GM20431 (cell line): ENCODE measurements around the gene HOXD13.

ENCODE experiments used
- in situ Hi-C: fragments of 300-500 bp; cut with MseI, MboI; formaldehyde crosslinking; loops from one replicate; pipeline ENCODE4 v1.15.0; 2020; ENCODE audit warnings: low sequenced_read_pairs; ENCODE audit not compliant: unreplicated experiment

The HOXD13 gene

GRCh38 chr2:176102309-176102866 lies 9.9 kb downstream of the HOXD13 start:
- in situ Hi-C loops, result no loop called here

- in situ Hi-C loops, result no loop called here
Measured at GRCh38 chr2:176103194-176103593, 10.7 kb downstream of the HOXD13 start.

DNA sequence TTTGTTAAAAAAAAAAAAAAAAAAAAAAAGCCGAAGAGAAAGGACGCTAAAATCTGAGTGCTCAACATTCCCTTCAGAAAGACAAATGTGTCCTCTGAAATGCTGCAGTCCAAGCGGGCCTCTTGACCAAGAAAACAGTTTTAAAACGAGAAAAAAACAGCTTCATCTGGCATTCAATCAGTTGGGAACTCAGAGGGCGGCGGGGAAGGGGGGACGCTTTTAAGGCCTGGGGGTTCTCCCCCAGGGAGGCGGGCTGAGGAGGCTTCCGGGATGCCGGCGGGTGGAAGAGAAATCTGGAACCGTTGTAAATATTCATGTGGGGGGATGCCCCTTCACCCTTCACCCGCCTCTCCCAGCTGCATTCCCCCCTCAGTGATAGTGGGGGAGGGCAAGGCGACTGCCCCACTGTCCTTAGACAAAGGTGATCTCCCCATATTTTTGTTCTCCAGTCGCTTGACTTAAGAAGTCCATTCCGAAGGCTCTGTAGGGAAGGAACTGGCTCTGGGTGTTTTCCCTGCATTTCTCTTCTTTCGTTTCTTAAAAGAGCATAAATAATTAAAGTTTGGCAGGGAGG lies 11.3 kb downstream of the HOXD13 start:
- in situ Hi-C loops, result no loop called here

GRCh38 chr2:176104316-176105077 lies 12.0 kb downstream of the HOXD13 start:
- in situ Hi-C loops, result no loop called here

GRCh38 chr2:176105078-176105729 lies 12.7 kb downstream of the HOXD13 start:
- in situ Hi-C loops, result no loop called here

DNA sequence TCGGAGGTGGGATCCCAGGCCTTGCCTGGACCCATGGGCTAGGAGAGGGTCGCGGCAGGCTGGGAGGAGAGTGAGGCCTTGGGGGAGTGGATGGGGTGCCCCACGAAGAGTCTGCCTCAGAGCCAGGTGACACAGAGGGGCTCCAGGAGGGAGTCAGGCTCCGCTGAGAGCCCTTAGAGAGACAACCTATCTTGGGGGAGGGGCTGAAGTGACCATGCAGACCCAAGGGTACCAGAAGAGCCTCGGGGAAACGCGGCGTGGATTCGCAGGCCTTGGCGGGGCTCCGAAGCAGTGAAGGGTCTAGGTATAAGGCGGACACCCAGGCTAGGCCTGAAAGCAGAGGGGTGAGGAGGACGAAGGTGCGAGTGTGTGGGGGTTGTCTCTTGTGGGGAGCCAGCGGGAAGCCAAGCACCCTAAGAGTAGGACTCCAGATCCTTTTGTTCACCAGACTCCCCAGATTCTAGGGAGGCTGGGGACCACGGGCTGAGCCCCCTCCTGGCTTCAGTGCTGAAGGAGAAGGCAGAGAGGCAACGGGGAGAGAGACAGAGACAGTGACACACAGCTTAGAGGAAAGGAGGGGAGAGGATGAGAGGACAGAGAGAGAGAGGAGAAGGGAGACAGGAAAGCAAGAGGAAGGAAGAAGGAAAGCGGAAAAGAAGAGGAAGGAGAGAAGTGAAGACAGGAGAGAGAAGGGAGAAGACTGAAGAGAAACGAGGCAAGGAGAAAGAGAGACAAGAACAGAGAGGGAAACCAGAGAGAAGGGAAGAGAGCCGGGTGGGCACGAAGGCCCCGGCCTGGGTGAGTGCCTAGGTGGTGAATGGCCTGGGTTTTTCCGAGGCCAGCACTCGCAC lies 13.4 kb downstream of the HOXD13 start:
- in situ Hi-C loops, result no loop called here

DNA sequence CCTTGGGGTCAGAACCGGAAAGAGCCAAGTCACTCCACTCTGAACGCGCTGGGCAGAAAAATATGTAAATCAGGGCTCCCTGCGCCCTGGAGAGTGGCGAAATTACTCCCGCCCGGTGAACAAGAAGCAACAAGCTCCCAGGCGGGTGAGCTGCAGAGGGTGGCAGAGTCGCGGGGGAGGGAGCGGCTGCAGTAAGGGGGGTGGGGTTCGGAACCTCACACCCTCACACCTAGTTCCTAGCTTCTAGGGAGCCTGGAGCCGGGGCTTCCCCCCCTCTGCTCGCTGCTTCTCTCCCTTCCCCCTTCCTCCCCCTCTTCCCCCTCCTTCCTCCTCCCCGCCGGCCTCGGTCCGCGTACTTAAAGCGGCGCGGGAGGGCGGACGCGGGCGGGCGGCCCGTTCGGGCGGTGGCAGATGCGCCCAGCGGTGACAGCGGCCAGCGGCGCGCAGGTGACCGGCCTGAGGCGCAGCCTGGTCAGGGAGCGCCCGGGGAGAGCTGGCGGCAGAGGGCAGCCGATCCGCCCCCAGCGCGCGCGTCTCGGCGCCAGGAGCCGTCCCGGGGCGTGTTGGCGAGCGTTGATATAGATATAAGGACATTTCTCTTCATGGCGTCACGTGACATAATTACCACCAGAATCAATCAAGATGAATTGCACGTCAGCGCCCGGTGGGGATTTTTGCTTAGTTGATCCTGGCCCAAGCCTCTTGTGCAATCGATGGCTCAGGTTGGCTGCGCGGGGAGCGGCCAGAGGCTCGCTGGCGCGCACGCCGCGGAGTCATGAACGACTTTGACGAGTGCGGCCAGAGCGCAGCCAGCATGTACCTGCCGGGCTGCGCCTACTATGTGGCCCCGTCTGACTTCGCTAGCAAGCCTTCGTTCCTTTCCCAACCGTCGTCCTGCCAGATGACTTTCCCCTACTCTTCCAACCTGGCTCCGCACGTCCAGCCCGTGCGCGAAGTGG lies 14.3 kb downstream of the HOXD13 start, which contains the start of gene HOXD11:
TSS of gene HOXD11 (plus strand) at position 700 of the 959 bp plus-strand sequence. CDS start at position 776, 76 bp downstream.
- in situ Hi-C loops, result no loop called here

GRCh38 chr2:176107731-176108181 lies 15.2 kb downstream of the HOXD13 start:
- in situ Hi-C loops, result no loop called here

DNA sequence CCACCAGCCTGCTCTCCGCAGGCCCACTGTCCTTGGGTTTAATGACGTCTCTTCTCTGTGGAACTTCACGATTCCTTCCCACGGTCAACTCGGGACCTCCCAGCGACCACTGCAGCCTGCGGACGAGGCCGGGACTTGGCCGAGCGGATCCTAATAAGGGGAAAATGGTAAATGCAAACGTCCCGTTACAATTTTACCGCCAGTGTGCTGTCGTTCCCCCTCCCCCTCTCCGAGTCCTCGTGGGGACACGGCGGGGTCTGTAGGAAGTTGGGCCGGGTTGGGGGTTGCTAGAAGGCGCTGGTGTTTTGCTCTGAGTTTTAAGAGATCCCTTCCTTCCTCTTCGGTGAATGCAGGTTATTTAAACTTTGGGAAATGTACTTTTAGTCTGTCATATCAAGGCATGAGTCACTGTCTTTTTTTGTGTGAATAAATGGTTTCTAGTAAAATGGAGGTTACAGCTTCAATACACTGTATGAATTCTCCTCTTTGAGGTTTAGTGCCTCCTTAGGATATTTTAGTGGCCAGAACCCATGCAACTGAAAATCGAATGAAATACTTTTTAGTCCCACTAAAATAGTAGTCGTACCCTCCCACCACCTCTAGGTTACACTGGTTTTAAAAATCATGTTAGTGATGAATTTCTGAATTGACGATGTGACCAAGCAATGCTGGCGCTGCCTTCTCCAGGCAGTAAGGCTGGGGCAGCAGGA lies 16.8 kb downstream of the HOXD13 start:
- in situ Hi-C loops, result no loop called here

GRCh38 chr2:176109946-176110345 lies 17.4 kb downstream of the HOXD13 start:
- in situ Hi-C loops, result no loop called here

DNA sequence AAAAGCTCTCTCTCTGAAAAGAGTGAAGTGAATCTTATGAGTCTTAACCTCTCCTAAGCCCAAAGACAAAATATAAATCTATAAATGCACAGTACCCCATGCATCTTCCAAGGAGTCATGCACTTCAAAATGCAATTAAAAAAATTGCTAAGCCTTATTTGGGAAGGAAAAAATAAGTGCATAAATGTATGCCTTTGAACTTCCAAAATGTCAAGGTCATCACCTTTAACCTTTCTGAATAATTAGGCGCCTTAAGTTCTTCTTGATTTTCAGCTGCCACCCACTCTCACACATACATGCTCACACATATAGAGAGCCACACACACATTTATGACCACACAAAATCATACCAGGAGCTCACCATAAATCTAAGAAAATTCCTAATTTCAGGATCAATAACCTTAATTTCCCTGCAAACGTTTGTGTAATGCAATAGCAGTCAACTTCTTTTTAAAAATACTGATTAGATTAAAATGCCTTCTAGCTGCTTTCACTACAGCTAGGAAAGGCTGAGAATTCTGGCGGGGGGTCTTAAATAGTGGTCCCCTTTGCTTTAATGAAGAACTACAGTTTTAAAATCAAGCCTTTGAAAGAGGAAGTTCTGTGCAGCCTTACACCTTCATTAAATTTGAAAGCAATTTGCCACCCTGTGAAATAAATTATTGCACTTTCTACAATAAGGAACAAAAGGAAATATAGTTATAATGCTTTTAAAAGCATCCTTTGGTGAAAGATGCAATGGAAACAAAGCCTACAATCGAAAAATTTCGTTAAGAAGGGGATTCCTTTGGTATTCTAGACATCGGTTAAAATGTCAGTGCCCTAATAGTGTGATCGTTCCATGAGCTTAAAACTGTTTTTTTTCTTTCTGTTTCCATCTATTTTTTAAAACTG lies 18.1 kb downstream of the HOXD13 start:
- in situ Hi-C loops, result no loop called here

- in situ Hi-C loops, result no loop called here
Measured at GRCh38 chr2:176111309-176111663, 18.8 kb downstream of the HOXD13 start.

DNA sequence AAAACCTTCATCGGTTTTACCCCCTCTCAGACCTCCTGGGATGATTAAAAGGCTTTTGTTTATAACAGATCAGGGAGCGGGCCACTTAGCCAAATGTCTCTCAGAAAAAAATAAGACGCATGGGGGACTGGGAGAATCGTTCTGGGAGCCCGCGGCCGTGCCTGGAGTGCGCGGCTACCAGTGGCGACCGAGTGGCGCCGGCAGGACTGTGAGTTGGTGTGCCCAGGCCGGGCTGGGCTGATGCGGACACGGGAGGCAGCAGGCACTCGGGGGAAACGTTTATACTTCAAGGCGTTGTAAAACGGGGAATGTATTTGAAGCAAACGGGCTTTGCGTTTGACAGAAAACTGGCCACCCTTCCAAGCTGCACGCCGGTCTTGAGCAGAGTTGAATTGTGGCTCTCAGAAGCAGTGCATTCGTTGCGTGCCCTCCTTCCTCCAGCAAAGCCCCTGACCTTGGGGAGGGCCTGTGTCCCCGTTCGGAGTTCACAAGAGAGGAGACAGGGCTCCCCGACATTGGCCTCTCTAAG lies 19.4 kb downstream of the HOXD13 start:
- in situ Hi-C loops, result no loop called here

DNA sequence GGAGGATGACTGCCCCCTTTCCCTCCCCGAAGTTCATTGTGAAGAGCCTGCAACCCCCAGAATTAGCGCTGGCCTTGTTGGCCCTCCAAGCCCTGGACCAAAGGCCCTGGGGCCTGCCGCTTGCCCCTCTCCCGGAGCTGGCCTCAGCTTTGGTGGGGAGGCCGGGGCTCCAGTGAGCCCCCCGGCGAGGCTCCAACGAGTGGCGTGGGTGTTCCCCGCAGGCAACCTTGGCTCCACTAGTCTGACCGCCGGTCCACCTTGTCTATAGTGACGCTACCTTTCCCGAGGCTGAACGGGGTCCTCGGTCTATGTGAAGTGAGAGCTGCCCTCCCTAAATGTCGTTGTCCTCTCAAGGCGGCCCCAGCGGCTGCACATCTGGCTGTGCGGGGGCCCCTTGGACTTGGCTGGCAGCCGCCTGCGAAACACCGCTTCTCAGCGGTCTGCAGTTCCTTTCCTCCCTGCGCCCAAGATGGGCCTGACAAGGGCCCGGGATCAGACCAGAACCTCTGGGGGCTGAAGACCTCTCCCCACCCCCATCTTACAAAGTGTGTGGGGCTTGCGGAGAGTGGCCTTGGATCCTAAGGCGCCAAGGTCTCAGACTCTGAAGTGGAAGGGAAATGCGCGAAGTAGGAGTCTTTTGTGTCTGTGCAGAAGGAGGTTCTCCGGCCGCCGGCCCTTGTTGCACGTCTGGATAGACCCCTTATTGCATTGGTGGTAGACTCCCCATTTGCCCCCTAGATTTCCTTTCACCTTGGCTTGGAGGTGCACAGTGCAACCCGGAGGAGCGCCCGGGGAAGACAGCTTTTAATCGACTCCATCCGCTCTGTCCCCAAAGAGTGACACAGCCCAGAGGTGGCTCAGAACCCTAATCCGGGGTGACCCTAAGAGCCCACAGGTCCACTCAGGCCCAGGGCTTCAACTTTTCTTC lies 20.1 kb downstream of the HOXD13 start:
- in situ Hi-C loops, result no loop called here

DNA sequence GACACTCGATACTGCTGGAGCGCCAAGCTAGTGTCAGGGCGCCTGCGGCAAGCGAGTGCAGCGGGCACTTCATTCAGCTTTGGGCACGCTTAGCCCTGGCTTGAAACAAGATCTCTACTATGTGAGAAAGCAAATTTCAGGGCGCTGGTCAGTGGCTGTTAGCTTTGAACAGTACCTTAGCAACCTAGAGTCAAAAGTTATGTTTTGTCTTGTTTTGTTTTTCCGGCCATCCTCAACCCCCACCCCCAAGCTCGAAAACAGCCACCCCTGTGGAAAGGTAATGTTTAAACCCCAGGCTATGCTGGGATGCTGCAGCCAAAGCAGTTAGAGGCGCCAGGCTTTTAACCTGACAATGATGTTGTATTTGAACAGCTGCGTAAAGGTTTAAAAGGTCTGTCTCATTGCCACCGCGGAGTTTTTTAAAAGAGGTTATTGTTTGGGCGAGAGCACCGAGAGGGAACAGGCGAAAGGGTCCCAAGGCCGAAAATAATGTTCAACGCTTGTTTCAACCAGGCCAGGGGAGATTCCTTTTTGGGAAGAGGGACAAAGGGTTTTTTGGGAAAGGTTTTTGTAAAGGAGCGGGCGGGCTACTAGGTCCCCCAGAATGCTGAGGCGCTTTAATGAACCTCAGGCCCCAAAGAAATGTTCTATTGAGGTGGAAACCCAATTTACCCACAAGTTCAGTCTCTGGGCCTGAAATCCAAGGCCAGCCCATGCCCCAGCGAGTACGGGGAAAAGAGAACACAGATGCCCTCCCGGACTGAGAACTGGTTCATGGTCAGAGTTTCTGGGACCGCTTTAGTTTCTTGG lies 21.8 kb downstream of the HOXD13 start:
- in situ Hi-C loops, result no loop called here
